GM21390 (cell line): Measurements from ENCODE around the gene USP6NL.

Source experiments
- ATAC-seq: cut with Tn5 transposase; IDR thresholded peaks from one replicate; pipeline ENCODE4 v1.9.1; 2021; ENCODE audit not compliant: unreplicated experiment

The USP6NL gene

DNA sequence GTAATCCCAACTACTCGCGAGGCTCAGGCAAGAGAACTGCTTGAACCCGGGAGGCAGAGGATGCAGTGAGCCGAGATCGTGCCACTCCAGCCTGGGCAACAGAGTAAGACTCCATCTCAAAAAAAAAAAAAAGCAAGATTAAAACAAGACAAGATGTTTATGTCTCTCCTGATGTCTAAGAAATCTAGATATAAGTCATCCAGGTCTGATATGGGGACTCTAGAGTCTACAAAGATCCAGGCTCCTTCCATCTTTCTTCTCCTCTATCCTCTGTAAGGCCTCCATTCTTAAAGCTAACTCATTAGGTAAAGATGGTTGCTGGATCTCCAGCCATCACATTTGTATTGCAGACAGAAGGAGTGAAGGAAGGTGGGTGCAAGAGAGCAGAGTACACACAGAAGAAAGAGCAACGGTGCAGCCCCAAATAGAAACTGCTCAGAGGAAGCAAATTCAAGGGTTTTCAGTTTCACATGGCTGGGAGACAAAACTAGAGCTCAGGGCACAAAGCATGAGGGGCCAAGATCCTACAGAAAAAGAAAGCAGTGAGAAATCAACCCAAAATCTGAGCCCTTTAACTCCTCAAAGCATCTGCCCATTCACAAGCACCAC lies 57.6 kb downstream of the USP6NL start:
- peak; percentile 77 for ATAC-seq

DNA sequence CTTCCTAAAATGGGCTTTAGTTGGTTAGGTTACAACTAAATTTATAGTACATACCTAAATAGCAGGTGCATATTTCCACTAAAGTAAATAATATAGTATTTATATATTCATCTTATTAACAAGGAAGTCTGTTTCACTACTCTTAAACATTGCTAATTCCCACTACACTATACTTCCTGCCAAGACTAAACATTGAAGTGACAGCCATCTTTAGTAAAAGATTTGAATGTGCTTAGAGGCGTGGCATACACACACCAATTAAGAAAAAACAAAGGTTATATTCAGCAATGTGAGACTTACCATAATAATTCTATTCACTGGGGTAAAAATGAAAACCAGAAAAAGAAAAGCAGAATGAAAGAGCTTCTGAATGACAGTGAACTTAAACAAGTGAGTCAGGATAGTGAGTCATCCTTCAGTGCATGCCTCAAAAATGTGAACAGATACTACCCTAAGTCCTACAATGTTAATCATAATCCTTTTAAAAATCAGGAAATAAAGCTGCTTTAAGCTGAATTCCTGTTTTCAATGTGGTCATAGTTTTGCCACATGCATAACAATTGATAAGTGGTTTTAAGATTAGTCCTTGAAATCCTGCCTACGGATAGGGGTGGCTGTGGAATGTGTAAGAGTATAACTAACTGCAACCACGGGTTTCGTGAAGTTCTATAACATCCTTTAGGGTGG lies 59.4 kb downstream of the USP6NL start:
- no peak for ATAC-seq

DNA sequence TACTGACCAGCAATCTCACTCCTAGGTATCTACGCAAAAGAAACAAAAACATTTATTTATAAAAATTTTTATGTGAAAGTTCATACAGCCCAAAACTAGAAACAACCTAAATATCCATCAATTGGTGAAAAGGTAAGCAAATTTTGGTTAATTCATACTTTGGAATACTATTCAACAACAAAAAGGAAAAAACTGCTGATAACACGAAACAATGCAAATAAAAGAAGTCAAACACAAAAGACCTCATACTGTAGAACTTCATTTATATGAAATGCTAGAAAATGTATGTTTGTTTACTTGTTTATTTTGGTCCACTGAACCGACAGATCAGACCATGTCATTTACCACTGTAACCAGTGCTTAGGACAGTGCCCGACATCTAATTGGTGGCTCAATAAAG lies 60.3 kb downstream of the USP6NL start:
- ATAC-seq, result no peak

DNA sequence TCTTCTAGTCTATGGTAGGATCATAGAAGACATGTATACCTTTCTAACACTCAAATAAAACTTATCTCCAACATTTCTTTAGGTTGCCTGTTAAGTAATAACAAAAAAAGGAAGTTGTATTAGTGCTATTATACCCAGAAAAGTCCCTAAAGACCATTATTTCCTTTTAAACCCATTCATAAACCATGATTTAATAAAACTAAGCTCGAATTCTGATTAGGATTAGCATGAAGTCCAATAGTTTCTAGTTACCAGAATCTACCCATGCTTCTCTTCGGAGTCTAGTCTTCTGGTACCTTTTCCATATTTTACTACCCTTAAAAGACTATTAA lies 62.7 kb downstream of the USP6NL start:
- no peak for ATAC-seq

DNA sequence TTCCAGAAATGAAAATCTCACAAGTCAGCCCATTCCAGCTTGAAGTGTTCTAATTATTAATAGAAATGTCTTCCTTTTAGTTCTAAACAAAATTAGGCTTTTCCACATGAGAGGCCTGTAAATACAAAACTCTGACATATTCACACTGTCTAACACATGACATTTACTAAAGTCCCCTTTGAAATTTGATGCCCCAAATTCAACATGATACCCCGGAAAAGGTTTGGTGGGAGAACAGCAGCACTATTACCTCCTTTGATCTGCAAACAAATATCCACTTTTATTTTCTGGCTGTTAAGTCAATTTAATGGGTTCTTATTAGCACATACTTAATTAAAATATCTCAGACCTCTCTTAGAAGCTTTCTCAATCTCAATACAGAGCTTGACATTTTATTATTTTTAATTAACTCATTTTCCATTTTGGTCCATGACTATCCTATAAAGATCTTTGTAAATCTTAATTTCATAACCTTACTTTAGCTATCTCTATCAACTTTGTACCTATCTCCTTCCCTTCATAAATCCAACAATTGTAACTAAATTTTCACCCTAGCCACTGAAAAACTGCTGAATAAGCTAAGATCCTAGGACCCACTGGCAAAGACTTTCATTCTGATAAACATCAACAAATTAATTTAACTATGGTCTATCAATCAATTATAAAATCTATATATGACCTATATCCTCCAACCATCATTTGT lies 63.2 kb downstream of the USP6NL start:
- ATAC-seq, result no peak

DNA sequence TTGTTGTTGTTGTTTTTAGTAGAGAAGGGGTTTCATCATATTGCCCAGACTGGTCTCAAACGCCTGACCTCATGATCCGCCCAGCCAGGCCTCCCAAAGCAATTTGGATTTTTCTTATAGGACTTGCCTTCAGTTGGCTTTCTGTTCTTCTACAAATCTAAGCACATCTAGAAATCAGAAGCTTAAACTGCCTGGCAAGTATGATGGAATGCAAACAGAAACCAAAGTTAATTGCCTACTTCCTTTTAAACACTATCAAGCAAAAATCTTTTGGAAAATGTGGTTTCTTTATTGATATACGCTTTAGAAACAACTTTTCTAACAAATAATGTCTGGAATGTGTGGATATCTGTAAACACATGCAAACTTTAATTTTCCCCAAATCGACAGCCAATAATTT lies 64.9 kb downstream of the USP6NL start:
- ATAC-seq, result no peak

DNA sequence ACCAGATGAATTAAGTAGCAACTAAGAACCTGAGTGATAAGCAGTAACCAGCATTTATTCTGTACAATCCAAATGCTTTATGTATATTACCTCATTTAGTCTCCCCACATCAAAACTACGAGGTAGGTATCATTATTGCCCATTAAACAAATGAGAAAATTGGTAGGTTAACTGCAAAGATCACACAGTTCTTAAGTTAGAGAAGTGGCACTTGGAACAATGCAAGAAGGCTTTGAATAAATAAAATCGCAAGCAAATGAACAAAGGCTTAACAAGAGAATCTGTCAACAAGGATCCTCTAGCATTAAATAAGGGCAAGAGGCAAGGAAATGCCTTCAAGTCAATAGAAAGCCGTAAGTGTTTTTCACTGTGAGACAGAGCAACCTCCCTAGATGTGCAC lies 70.2 kb downstream of the USP6NL start:
- no peak for ATAC-seq

DNA sequence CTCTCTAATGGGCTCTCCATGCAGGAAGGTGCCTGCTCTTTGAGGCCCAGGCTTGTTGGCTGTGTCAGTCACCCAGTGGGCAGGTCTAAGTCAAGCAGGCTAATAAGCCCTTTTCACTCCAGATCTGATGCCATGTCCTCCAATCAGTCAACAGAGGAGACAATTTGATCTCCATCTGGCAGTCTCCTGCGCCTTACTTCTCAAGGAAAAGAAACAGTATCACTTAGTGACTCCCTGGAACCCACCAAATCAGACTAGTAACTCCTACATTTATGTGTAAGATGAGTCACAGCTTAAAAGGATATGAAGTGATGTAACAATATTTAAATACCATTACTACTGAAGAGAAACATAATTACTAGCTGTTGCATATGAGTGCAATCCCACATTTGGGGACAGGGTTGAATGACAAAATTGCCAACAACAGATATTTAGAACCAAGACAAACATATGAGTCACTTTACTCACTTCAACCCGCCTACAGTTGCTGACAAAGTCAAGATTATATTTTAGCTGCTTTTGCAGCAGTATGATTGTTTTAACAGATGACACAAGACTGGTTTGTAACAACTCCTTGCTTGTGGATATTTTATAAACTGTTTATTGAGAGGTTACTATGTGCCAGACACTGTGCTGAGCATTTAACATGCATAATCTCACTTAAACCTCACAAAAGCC lies 72.1 kb downstream of the USP6NL start:
- ATAC-seq, result no peak

DNA sequence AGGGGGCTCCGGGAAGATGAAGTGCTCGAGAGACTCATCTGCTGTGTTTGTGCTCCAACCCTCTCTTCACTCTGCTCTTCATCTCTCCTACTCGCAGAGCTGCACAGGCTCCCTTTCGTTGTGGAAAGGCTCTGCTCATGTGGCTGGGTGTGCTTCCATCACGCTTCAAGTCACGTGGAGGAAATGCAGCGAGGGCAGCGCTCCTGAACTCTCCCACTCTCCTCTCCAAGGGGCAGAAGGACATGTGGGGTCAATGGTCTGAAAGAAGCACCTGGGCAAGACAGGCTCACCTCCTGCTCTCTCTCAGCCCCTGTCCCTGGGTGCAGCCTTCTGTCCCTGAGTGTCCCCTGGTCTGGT lies 72.6 kb downstream of the USP6NL start:
- ATAC-seq, result no peak

DNA sequence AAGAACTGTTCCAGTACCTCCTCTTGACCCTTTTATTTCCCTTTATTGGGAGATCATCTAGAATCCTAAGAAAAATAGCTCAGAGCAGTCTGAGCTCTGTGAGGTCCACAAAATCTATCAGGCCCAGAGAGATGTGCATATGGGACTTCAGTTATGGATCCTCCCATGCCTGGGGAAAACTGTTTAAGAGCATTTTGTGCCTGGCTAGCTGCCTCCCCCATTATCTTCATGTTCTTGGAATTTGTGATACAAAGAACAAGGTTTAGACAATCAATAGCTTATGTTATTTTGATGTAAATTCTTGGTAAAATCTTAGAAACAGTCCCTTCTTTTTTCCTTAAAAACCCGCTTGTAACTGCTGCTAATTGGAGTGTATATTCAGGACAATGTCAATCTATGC lies 75.2 kb downstream of the USP6NL start:
- no peak for ATAC-seq

DNA sequence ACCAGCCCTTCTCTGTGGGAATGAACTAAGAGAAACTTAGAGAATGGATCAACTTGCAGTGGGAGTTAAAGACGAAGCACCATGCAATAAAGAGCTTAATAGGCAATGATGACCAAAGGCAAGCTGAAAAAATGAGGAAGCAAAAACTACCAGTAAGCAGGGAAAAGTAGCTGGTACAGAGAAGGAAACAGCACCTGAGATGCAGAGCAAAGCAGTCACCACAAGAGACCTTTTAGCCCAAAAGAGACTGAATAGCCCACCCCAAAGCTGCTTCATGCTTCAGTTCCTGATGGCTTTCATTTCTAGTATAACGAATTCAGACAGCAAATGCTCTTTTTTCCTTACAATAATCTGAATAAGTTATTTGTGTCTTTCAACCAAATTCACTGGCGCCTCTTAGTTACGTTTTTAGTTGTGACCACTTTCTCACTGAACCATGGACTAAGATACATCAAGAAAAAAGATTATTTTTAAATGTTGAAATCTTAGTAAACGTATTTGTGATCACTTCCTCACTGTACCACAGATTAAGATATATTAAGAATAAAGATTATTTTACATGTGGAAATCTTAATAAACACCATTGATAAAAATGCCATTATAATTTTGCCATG lies 76.0 kb downstream of the USP6NL start:
- ATAC-seq, result peak; percentile 53

DNA sequence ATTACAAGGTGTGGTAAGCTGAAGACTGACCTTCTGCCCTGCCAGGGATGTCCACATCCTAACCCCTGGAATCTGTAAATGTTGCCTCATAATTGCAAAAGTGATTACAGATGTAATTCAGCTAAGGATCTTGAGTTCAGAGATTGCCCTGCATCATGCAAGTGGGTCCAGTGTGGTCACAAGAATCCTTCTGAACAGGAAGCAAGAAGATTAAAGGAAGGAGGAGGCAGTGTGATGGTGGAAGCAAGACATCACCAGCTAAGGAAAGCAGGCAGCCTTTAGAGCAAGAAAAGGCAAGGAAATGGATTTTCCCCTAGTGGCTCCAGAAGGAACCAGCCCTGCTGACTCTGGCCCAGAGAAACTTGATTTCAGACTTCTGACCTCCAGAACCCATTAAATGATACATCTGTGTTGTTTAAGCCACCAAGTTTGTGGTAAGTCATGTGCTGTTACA lies 78.1 kb downstream of the USP6NL start:
- no peak for ATAC-seq

DNA sequence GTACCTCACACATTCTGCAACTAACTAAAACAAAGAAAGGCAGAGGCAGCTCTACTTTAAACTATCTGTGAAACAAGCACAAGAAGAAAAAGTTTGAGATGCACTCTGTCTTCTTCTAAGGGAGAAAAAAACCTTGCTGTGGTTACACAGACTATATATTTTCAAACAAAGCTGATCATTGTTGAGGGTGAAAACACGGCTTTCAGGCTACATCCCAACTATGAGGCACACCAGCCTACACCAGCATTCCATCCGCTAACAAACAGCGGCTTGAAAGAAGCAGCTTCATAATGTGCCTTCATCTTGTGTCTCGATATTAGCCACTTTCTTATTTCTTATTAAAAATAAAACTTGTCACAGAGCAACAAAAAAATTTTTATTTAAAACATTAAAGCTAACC lies 79.1 kb downstream of the USP6NL start:
- ATAC-seq, result no peak

DNA sequence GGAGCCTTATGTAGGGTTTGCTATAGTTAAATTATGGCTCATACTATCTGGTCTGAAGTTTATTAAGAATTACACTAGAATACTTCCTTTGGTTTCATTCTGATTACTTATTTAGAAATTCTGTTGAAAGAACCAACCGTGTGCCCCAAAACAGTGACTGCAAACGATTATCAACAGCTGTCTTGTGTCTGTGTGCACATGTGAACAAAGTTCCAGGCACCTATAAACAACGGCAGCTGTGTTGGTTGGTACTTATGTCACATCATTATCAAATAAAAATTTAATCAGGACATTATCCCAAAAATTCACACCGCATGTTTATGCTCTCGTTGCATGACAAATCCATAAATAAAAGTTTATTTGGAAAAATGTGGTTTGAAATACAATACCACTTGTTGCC lies 80.6 kb downstream of the USP6NL start:
- no peak for ATAC-seq

DNA sequence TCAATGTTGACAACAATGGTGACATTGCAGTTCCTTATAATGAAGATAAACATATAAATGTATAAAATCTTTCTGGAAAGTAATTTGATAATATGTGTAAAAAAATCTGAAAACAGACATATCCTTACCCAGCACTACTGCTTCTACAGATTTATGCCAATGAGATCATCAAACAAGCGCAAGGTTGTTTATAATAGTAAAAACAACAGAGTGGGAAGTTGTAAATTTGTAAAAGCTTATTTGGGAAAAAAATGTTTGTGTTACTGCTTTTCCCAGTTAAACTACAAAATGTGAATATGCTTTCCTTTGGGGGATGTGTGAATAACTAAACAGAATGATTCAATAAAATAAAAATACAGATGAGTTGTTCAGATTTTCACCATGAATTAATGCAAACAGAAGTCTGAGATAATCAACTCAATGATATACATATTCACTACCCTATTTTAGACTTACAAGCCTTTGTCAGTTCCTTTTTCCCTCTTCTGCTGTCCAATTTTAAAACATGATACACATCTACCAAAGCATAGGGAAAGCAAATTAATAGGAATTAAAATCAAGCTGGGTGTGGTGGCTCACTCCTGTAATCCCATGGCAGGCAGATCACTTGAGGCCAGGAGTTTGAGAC lies 82.1 kb downstream of the USP6NL start:
- no peak for ATAC-seq

DNA sequence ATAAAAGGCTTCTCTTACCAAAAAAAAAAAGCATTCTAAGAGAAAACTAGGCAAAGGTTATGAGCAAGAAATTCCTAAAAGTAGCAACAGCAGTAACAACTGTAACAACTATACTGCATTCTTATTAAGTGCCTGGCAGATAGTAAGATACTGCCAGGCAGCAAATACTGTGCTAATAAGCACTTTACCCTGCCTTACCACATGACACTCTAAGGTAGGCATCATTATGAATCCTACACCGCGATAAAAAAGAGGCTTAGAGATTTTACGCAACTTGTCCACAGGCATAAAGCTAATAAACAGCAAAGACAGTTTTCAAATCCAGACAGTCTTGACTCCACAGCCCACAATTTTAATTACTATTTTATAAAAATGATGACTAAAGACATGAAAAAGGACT lies 83.2 kb downstream of the USP6NL start:
- no peak for ATAC-seq

DNA sequence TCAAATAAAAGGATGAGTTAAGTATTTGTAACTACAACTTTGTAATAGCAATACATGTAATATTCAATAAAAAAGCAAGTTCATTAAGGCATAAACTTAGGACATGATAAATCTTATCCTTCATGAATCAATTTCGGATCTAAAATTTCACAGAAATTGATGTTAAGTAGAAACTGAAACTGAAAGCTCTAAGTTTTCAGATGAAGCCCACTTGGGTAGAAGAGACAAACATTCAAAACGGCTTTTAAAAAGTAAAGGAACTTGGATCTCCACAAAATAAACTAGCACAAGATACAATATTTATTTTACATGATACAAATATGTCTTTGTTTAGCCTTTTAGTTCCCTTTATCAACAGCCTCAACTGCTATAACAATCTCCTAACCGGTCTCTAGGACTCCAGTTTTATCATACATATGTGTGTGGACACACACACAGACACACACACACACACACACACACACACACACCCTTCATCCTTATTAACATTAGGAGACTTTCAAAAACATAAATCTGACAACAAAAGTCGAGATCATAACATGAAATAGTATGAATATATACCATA lies 83.7 kb downstream of the USP6NL start:
- ATAC-seq, result no peak

DNA sequence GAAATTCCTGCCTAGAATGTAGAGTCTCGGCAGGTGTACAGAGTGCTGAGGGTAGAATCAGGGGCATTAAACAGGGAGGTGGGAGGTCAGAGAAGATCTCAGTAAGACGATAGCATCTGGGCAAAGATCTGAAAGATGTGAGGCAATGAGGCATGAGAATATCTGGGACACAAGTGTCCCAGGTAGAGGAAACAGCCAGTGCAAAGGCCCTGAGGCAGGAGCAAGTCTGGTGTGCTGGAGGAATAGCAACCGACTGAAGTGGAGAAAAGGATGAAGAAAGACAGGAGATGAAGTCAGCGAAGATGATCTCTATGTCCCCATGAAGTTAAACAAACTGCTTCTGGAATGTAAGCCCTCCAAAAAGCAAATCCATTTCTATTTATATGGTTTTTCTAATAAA lies 84.4 kb downstream of the USP6NL start:
- no peak for ATAC-seq

DNA sequence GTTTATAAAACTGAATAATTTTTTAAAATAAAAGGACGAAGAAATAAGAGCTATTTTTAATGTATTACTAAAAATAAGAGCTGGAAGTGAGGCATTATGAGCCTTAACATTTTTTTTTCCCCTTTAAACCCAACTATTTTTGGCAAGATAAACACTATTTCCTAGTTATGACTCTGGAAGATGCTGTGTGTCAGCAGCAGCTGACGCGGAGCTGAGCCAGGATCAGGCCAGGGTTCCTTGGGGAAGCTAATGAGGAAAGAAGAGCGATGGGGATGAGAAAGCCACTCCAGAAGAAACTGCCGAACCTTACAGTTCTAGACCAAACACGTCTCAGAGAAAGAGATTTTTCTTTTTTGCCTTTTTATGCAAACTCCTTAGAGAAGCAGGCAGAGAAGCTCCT lies 85.9 kb downstream of the USP6NL start:
- no peak for ATAC-seq

DNA sequence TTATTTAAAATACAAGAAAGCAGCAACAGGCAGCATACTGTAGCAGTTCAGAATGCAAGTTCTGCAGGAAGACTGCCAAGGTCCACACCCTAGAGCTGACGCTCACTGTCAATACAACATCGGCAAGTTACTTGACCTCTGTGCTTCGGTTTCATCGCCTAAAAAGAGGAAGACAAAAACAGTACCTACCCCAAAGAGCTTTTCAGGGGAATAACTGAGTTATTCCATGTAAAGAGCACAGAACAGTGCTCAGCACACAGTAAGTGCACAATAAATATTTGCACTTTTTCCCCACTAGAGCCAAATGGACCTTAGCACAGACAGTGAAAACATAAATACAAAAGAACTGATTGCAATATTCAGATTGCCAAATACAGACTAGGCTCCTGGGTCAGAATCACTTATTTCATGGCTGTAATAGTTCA lies 88.6 kb downstream of the USP6NL start:
- no peak for ATAC-seq

DNA sequence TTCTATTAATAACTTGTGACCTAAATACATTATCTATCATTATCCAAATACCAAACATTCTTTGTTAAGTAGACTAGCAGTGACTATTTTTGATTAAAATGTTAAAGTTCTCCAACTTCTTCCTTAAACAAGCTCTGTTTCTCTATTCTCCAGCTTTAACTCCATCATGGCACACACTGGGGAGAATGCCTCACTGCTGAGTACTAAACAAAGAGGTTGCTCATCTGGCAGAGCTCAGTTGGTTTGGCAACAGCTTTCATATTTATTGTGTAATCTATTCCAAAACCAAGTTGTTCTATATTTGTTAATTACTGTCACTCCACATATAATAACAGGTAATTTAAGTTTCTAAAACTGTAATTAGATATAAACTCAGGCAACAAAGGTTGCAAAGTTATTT lies 89.6 kb downstream of the USP6NL start:
- ATAC-seq, result no peak
